A673 (cell line): ENCODE data around the gene TRMT61A. TPM values are rescaled to one million over a fixed set of nuclear protein-coding genes. Genes with fewer than 3 reads are reported as not detected.

Source experiments
- BruUV-seq: library from RNA; stranded (reverse); fragments of 400-500 nt; replicated peaks from 2 replicates; lab custom pipeline; 2021; lab: Mats Ljungman, UMichigan
- CTCF ChIA-PET: fragments of 300-600 bp; sonication (Branson Sonifier 250); formaldehyde crosslinking; loops from one replicate; lab custom pipeline; 2022; ENCODE audit warnings: antibody characterized with exemption; lab: Charles Lee
- POLR2A ChIA-PET: fragments of 300-600 bp; sonication (Branson Sonifier 250); formaldehyde crosslinking; loops from one replicate; lab custom pipeline; 2022; ENCODE audit warnings: antibody characterized with exemption; ENCODE audit not compliant: low non-redundant PET; lab: Charles Lee
- DNase-seq: peaks from one replicate; pipeline ENCODE4 v3.0.0-alpha.2; 2015; ENCODE audit warnings: low spot score
- H3K27ac ChIP-seq: fragments of 200-600 bp; sonication (generic); 2 replicates; pipeline ENCODE4 v1.5.1; 2016; ENCODE audit warnings: mixed run types, low read depth, mild to moderate bottlenecking, mixed read lengths, antibody characterized with exemption, low read length; ENCODE audit not compliant: poor library complexity, severe bottlenecking
- H3K27me3 ChIP-seq: fragments of 200-600 bp; sonication (generic); replicated peaks from 2 replicates; pipeline ENCODE4 v1.6.1; 2017; ENCODE audit warnings: mixed run types, low read depth, mild to moderate bottlenecking, mixed read lengths, antibody characterized with exemption, low read length; ENCODE audit not compliant: insufficient read depth, poor library complexity
- H3K36me3 ChIP-seq: fragments of 200-600 bp; sonication (generic); 2 replicates; pipeline ENCODE4 v1.6.1; 2016; ENCODE audit warnings: mixed run types, mild to moderate bottlenecking, mixed read lengths, antibody characterized with exemption, low read length; ENCODE audit not compliant: insufficient read depth, poor library complexity, severe bottlenecking
- H3K4me1 ChIP-seq: fragments of 200-600 bp; sonication (generic); 2 replicates; pipeline ENCODE4 v1.6.1; 2017; ENCODE audit warnings: mixed run types, mild to moderate bottlenecking, mixed read lengths, antibody characterized with exemption, low read length; ENCODE audit not compliant: insufficient read depth, poor library complexity, severe bottlenecking
- H3K4me3 ChIP-seq: fragments of 200-600 bp; sonication (generic); 2 replicates; pipeline ENCODE4 v1.5.1; 2016; ENCODE audit warnings: low read depth, mixed run types, mild to moderate bottlenecking, mixed read lengths, low read length; ENCODE audit not compliant: poor library complexity, severe bottlenecking
- H3K9me3 ChIP-seq: fragments of 200-600 bp; sonication (generic); 2 replicates; pipeline ENCODE4 v1.6.1; 2016; ENCODE audit warnings: mixed run types, low read depth, mild to moderate bottlenecking, mixed read lengths, antibody characterized with exemption, low read length; ENCODE audit not compliant: poor library complexity, severe bottlenecking
- EZH2 ChIP-seq: fragments of 200-600 bp; sonication (generic); IDR thresholded peaks from 2 replicates; pipeline ENCODE4 v1.6.1; 2017; ENCODE audit warnings: borderline replicate concordance, low read depth, mild to moderate bottlenecking, mixed read lengths, antibody characterized with exemption, low read length; ENCODE audit not compliant: poor library complexity, severe bottlenecking
- intact Hi-C: fragments of 100-400 bp; cut with micrococcal nuclease; formaldehyde crosslinking; loops from one replicate; pipeline ENCODE4 v1.10.0; 2022; ENCODE audit not compliant: unreplicated experiment
- total RNA-seq: library from RNA; stranded (reverse); gene quantifications from 2 replicates; pipeline ENCODE4 v1.2.3, GENCODE V29; 2021
- TF ChIP-seq, protein P1 (sequence below): fragments of 300-800, 200-600 bp; sonication (generic); conservative IDR thresholded peaks from 2 replicates; pipeline ENCODE4 v1.5.1; 2017; ENCODE audit warnings: low read depth, mild to moderate bottlenecking, antibody characterized with exemption, low read length, moderate library complexity, mixed read lengths

TRMT61A gene
- total RNA-seq, 1 experiment from 2014 or later = 23.6 TPM

GRCh38 chr14:103503296-103503695 is 25.7 kb upstream of the TRMT61A start:
- Histone ChIP-seq H3K4me1 (no peaks in the 10 kb centered on the region), H3K36me3 (peaks cover 47% of the 10 kb centered on the region), H3K27me3 (no peaks in the 10 kb centered on the region), H3K4me3 (no peak overlapping the region), H3K9me3 (no peaks in the 10 kb centered on the region), H3K27ac (no peak overlapping the region)
- TSS peak; percentile 31 for BruUV-seq
- TF ChIP-seq, protein P1, sequence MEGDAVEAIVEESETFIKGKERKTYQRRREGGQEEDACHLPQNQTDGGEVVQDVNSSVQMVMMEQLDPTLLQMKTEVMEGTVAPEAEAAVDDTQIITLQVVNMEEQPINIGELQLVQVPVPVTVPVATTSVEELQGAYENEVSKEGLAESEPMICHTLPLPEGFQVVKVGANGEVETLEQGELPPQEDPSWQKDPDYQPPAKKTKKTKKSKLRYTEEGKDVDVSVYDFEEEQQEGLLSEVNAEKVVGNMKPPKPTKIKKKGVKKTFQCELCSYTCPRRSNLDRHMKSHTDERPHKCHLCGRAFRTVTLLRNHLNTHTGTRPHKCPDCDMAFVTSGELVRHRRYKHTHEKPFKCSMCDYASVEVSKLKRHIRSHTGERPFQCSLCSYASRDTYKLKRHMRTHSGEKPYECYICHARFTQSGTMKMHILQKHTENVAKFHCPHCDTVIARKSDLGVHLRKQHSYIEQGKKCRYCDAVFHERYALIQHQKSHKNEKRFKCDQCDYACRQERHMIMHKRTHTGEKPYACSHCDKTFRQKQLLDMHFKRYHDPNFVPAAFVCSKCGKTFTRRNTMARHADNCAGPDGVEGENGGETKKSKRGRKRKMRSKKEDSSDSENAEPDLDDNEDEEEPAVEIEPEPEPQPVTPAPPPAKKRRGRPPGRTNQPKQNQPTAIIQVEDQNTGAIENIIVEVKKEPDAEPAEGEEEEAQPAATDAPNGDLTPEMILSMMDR = no peak
- POLR2A ChIA-PET = no interaction called here
- DNase-seq = no peak
- intact Hi-C loops = loop anchor here (5.0 kb wide), 1 partner anchor 44 kb away; no protein-coding TSS in a partner anchor
- CTCF ChIA-PET = no interaction called here

DNA sequence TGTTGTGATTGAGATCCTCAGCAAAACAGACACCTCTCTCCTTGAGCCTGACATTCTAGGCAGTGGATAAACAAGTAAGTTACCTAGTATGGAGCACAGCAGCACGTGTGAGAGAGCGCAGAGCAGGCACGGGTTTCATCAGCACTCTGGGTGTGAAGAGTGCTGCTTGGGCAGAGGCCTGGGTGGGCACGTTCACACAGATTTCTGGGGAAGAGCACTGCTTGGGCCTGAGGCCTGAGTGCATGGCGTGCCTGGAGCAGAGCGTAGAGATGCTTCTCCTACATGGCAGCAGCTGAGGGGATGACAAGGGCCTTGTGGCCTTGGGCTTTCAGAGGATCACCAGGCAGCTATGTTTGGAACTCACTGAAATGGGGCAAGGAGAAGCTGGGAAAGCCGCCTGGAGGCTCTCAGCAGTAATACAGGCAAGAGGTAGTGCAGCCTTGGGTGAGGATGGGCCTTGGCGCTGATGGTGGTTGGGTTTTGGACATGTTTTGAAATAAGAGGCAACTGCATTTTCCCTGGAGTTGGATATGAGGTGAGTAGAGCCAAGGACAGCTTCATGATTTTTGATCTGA is 23.9 kb upstream of the TRMT61A start:
- ChIA-PET POLR2A (no interaction called here), CTCF (no interaction called here)
- Histone ChIP-seq H3K4me3 (no peak overlapping the region), H3K9me3 (no peaks in the 10 kb centered on the region), H3K27ac (no peak overlapping the region), H3K4me1 (no peaks in the 10 kb centered on the region), H3K36me3 (peaks cover 40% of the 10 kb centered on the region), H3K27me3 (no peaks in the 10 kb centered on the region)
- no peak for DNase-seq
- TF ChIP-seq EZH2 = no peak
- TF ChIP-seq, protein P1 = no peak
- BruUV-seq = no TSS peak
- intact Hi-C loops = loop anchor here (5.0 kb wide), 1 partner anchor 42 kb away; no protein-coding TSS in a partner anchor

GRCh38 chr14:103507751-103508150 is 21.2 kb upstream of the TRMT61A start:
- Histone ChIP-seq H3K27me3 (no peaks in the 10 kb centered on the region), H3K4me3 (no peak overlapping the region), H3K27ac (no peak overlapping the region), H3K4me1 (peaks cover 5% of the 10 kb centered on the region), H3K9me3 (no peaks in the 10 kb centered on the region), H3K36me3 (peaks cover 19% of the 10 kb centered on the region)
- TF ChIP-seq, protein P1 = no peak
- TF ChIP-seq EZH2 = no peak
- BruUV-seq = no TSS peak
- CTCF ChIA-PET = no interaction called here
- intact Hi-C loops = no loop called here
- POLR2A ChIA-PET = no interaction called here
- no peak for DNase-seq
